Thymus (tissue), 11 donors: ENCODE measurements around the gene NFIL3. TPM values are rescaled to one million over a fixed set of nuclear protein-coding genes. Genes with fewer than 3 reads are reported as not detected.
"Not testable (repeated sequence)": the region's sequence is repeated elsewhere in the genome, so short reads cannot be mapped to it uniquely, and the experiment has no call there.

Source experiments
- DNase-seq, 9 donors: peaks; one replicate each; pipeline ENCODE4 v3.0.0-alpha.2; 2013; ENCODE audit warnings: low spot score in 9 of 9, low read depth in 6 of 9, missing footprints in 1 of 9
- H3K27ac ChIP-seq, 2 donors: one replicate each; pipeline ENCODE4 v1.5.1; 2013; ENCODE audit warnings: control low read depth in 1 of 2, low read depth in 1 of 2, low read length in 1 of 2, mild to moderate bottlenecking in 1 of 2, moderate library complexity in 1 of 2
- H3K27me3 ChIP-seq, 2 donors: one replicate each; pipeline ENCODE4 v1.5.1; 2013; ENCODE audit warnings: low read length in 1 of 2; ENCODE audit not compliant: control insufficient read depth in 2 of 2, insufficient read depth in 1 of 2
- H3K36me3 ChIP-seq, 2 donors: one replicate each; pipeline ENCODE4 v1.5.1; 2013; ENCODE audit warnings: low read length in 1 of 2, mild to moderate bottlenecking in 1 of 2, moderate library complexity in 1 of 2; ENCODE audit not compliant: control insufficient read depth in 2 of 2, insufficient read depth in 2 of 2
- H3K4me1 ChIP-seq, 2 donors: one replicate each; pipeline ENCODE4 v1.5.1; 2013; ENCODE audit warnings: low read length in 2 of 2; ENCODE audit not compliant: control insufficient read depth in 2 of 2, insufficient read depth in 2 of 2
- H3K4me3 ChIP-seq, 2 donors: one replicate each; pipeline ENCODE4 v1.5.1; 2013; ENCODE audit warnings: low read length in 2 of 2, control low read depth in 1 of 2, mild to moderate bottlenecking in 1 of 2
- H3K9me3 ChIP-seq, 2 donors: one replicate each; pipeline ENCODE4 v1.5.1; 2013; ENCODE audit warnings: low read length in 1 of 2, mild to moderate bottlenecking in 1 of 2; ENCODE audit not compliant: control insufficient read depth in 2 of 2, insufficient read depth in 1 of 2
- WGBS: extraction: QIAGEN DNeasy Blood & Tissue Kit; methylation state at CpG from one replicate; pipeline ENCODE4 v1.1.7; 2013; 5-methylcytosine and 5-hydroxymethylcytosine counted together
- polyA plus RNA-seq: library from polyadenylated mRNA; stranded (reverse); fragments of 200-250 nt; gene quantifications from one replicate; pipeline ENCODE4 v1.2.3, GENCODE V29; 2013
- total RNA-seq: library from RNA; stranded (reverse); fragments of 120-200 nt; gene quantifications from one replicate; pipeline ENCODE4 v1.2.4, GENCODE V29; 2013
- donor health status: healthy.

The NFIL3 gene
- total and polyA plus RNA-seq, 2 donors: 5.1 to 54.6 TPM

DNA sequence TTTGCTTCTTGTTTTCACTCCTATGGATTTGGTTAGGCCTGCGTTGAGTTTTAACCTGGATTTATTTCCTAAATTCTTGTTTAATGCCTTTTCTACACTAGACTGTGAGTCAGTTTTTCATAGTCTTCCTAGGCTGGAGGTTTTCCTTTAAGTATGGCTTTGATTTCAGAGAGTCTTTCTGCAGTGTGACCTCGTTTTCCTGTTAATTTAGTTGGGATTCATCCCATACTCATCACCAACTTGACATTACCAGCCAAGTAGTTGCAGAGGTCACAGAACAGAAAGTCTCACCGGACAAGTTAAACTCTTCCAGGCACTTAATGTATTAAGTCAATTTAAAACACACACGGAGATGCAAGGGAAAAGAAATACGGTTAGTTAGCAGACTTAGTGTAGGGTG lies 32.2 kb downstream of the NFIL3 start:
- no peaks in the 10 kb centered on the region for H3K27me3 ChIP-seq
- WGBS: 76% methylated on average over 5 of the region's 5 CpGs

DNA sequence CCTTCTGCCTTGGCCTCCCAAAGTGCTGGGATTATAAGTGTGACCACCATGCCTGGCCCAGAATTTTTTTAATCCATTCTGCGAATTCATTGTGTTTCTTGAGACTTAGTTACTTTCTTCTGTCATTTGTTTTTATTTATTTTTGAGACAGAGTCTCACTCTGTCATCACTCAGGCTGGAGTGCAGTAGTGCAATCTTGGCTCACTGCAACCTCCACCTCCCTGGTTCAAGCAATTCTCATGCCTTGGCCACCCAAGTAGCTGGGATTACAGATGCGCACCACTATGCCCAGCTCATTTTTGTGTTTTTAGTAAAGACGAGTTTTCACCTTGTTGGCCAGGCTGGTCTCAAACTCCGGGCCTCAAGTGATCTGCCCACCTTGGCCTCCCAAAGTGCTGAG lies 33.9 kb downstream of the NFIL3 start:
- H3K27me3 ChIP-seq, DNase-seq, H3K36me3 ChIP-seq, H3K4me1 ChIP-seq, H3K9me3 ChIP-seq, H3K4me3 ChIP-seq, H3K27ac ChIP-seq: not testable (repeated sequence)
- 95% methylated on average over 4 of the region's 4 CpGs for WGBS

More for the DNA sequence above, 32.2 kb downstream of the NFIL3 start:
- Histone ChIP-seq H3K27ac (no peak overlapping the region), H3K36me3 (no peaks in the 10 kb centered on the region), H3K9me3 (no peaks in the 10 kb centered on the region), H3K4me3 (no peak overlapping the region), H3K4me1 (peaks cover 0 to 2% of the 10 kb centered on the region in 2 donors)
- DNase-seq: no peak

GRCh38 chr9:91386765-91387164 lies 36.9 kb downstream of the NFIL3 start:
- H3K27me3 ChIP-seq: no peaks in the 10 kb centered on the region
- DNase-seq: no peak
- no peaks in the 10 kb centered on the region for H3K4me1 ChIP-seq
- H3K4me3 ChIP-seq: no peak overlapping the region
- H3K9me3 ChIP-seq: no peaks in the 10 kb centered on the region
- H3K27ac ChIP-seq: no peak overlapping the region
- H3K36me3 ChIP-seq: no peaks in the 10 kb centered on the region

DNA sequence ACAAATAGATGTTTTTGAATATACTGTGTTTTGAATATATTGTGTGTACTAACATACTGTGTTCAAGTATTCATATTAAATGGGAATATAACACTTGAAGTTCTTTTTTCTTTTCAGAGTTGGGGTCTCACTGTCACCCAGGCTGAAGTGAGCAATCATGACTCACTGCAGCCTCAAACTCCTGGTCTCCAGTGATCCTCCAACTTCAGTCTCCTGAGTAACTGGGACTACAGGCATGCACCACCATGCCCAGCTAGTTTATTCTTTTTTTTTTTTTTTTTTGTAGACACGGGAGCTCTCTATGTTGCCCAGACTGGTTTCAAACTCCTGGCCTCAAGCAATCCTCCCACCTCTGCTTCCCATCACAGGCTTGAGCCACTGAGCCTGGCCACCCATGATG lies 38.7 kb downstream of the NFIL3 start:
- no peaks in the 10 kb centered on the region for H3K4me1 ChIP-seq
- WGBS: 92% methylated on average over 1 of the region's 1 CpG
- no peak for DNase-seq

GRCh38 chr9:91383577-91383976 lies 40.1 kb downstream of the NFIL3 start:
- Histone ChIP-seq H3K27ac (no peak overlapping the region), H3K4me1 (no peaks in the 10 kb centered on the region), H3K4me3 (no peak overlapping the region), H3K9me3 (no peaks in the 10 kb centered on the region), H3K27me3 (no peaks in the 10 kb centered on the region), H3K36me3 (no peaks in the 10 kb centered on the region)
- no peak for DNase-seq

More for the DNA sequence above, 38.7 kb downstream of the NFIL3 start:
- Histone ChIP-seq H3K36me3 (no peaks in the 10 kb centered on the region), H3K27ac (no peak overlapping the region), H3K9me3 (no peaks in the 10 kb centered on the region), H3K27me3 (no peaks in the 10 kb centered on the region), H3K4me3 (no peak overlapping the region)

GRCh38 chr9:91382298-91382697 lies 41.3 kb downstream of the NFIL3 start:
- no peak overlapping the region for H3K4me3 ChIP-seq
- H3K36me3 ChIP-seq: no peaks in the 10 kb centered on the region
- no peaks in the 10 kb centered on the region for H3K4me1 ChIP-seq
- no peaks in the 10 kb centered on the region for H3K9me3 ChIP-seq
- no peaks in the 10 kb centered on the region for H3K27me3 ChIP-seq
- DNase-seq: no peak
- 98% methylated on average over 4 of the region's 4 CpGs for WGBS
- H3K27ac ChIP-seq: no peak overlapping the region

DNA sequence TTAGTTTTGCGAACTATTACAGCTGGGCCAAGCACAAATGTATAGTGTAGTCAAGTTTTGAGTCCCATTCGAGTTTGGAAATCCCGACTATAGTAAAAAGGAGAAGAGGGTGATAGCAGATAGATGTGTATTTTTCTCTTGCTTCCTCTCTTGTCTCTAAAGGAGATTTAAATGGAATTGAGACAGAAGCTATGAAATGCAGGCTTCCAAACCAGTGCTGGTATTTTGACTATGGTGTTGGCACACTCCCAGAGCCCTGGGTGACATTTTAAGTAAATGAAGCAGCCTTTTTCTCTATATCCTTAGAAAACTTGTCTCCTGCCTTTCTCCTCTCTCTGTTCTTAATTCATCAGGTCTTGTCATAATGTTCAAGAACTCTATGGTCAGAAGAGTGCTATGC lies 44.2 kb downstream of the NFIL3 start:
- 53% methylated on average over 3 of the region's 3 CpGs for WGBS
- DNase-seq: no peak
- H3K27ac ChIP-seq: no peak overlapping the region

DNA sequence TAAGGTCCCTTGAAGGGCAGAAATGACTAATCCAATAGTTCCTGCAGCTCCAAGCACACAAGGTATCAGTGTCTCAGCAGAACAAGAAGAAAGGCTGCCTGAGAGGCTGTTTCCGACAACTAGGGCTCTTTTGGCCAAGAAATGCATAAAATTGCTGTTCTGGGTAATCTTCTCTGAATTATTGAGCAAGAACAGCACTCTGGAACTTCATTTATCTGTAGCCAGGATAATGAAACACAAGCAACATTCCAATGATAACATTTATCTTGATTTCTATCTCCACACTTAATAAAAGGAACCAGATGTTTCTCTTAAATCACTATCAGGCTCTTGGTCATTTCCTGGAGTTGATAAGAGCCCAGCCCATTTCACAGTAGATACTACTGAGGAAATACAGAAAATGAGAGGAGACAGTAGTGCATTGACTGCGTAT lies 44.9 kb downstream of the NFIL3 start:
- Histone ChIP-seq H3K36me3 (no peaks in the 10 kb centered on the region), H3K9me3 (no peaks in the 10 kb centered on the region), H3K4me3 (no peak overlapping the region), H3K27me3 (no peaks in the 10 kb centered on the region), H3K27ac (no peak overlapping the region), H3K4me1 (no peaks in the 10 kb centered on the region)
- no peak for DNase-seq
- WGBS: 90% methylated on average over 2 of the region's 2 CpGs

More for the DNA sequence above, 44.2 kb downstream of the NFIL3 start:
- Histone ChIP-seq H3K4me1 (no peaks in the 10 kb centered on the region), H3K4me3 (no peak overlapping the region), H3K27me3 (no peaks in the 10 kb centered on the region), H3K9me3 (no peaks in the 10 kb centered on the region), H3K36me3 (no peaks in the 10 kb centered on the region)

DNA sequence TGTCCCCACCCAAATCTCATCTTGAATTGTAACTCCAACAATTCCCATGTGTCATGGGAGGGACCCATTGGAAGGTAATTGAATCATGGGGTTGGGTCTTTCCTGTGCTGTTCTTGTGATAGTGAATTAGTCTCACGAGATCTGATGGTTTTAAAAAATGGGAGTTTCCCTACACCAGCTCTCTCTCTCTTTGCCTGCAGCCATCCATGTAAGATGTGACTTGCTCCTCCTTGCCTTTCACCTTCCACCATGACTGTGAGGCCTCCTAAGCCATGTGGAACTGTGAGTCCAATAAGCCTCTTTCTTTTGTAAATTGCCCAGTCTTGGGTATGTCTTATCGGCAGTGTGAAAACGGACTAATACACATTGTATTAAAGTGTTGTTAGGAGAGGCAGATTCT lies 45.6 kb downstream of the NFIL3 start:
- H3K27me3 ChIP-seq, H3K4me1 ChIP-seq, H3K27ac ChIP-seq, H3K36me3 ChIP-seq, H3K9me3 ChIP-seq, H3K4me3 ChIP-seq, DNase-seq: not testable (repeated sequence)
- WGBS: 98% methylated on average over 3 of the region's 3 CpGs

DNA sequence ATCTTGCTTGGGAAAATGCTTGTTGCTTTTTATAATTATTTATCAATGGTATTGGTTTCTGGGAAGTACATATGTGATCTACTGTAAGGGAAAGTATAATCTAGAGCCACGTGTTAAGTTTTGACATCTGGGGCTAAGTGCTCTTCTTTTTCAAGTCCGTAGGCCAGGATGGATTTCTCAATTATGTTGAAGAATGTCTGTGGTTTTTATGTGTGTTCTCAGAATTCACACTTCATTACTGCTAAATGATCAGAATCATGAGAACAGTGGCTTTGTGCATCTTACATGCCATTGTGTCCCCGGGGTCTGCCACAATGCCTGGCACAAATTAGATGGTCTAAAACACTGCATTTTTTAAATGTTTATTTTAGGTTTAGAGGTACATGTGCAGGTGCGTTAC lies 47.4 kb downstream of the NFIL3 start:
- Histone ChIP-seq H3K9me3 (no peaks in the 10 kb centered on the region), H3K27me3 (no peaks in the 10 kb centered on the region), H3K4me3 (no peak overlapping the region), H3K4me1 (no peaks in the 10 kb centered on the region), H3K27ac (no peak overlapping the region), H3K36me3 (no peaks in the 10 kb centered on the region)
- WGBS: 73% methylated on average over 4 of the region's 4 CpGs
- DNase-seq: no peak
